Spleen (tissue), 11 donors: ENCODE results near the gene ARHGEF7. TPM values are rescaled to one million over a fixed set of nuclear protein-coding genes. Genes with fewer than 3 reads are reported as not detected.

Source experiments
- DNase-seq: peaks from one replicate; pipeline ENCODE4 v3.0.0-alpha.2; 2020
- H3K27ac ChIP-seq, 8 donors: fragments of 200-600 bp; sonication (generic) in 7 of 8; 1 replicate in 4 of 8; 2 replicates in 4 of 8; pipeline versions ENCODE4 v1.5.0 to v1.8.0; 2016 to 2021; ENCODE audit warnings: inconsistent platforms in 4 of 8, mild to moderate bottlenecking in 4 of 8, moderate library complexity in 1 of 8
- H3K27me3 ChIP-seq, 7 donors: fragments of 200-600 bp; sonication (generic) in 6 of 7; replicated peaks in 1 of 7; 1 replicate in 4 of 7; 2 replicates in 3 of 7; pipeline versions ENCODE4 v1.5.0 to v1.8.0; 2016 to 2021; ENCODE audit warnings: inconsistent platforms in 3 of 7, mild to moderate bottlenecking in 1 of 7
- H3K36me3 ChIP-seq, 6 donors: fragments of 200-600 bp; sonication (generic) in 5 of 6; 1 replicate in 4 of 6; 2 replicates in 2 of 6; pipeline versions ENCODE4 v1.5.0 to v1.8.0; 2016 to 2021; ENCODE audit warnings: inconsistent platforms in 2 of 6
- H3K4me1 ChIP-seq, 6 donors: fragments of 200-600 bp; sonication (generic) in 5 of 6; 1 replicate in 3 of 6; 2 replicates in 3 of 6; pipeline versions ENCODE4 v1.5.0 to v1.8.0; 2016 to 2021; ENCODE audit warnings: inconsistent platforms in 3 of 6
- H3K4me3 ChIP-seq, 8 donors: fragments of 200-600 bp; sonication (generic) in 7 of 8; 1 replicate in 4 of 8; 2 replicates in 4 of 8; pipeline versions ENCODE4 v1.5.0 to v1.8.0; 2016 to 2021; ENCODE audit warnings: inconsistent platforms in 4 of 8, mild to moderate bottlenecking in 4 of 8, moderate library complexity in 2 of 8
- H3K9me3 ChIP-seq, 8 donors: fragments of 200-600 bp; sonication (generic) in 7 of 8; 1 replicate in 4 of 8; 2 replicates in 4 of 8; pipeline versions ENCODE4 v1.5.0 to v1.8.0; 2016 to 2021; ENCODE audit warnings: inconsistent platforms in 4 of 8
- CTCF ChIP-seq, 11 experiments: fragments of 200-600 bp in 7 of 11; fragments of 450-650 bp in 4 of 11; sonication (generic) in 4 of 11; IDR thresholded peaks in 8 of 11; conservative IDR thresholded peaks in 3 of 11; 1 replicate in 7 of 11; 2 replicates in 4 of 11; pipeline versions ENCODE4 v1.4.0 to v1.8.0; 2016 to 2021; ENCODE audit warnings: antibody characterized with exemption in 11 of 11, inconsistent platforms in 4 of 11, mild to moderate bottlenecking in 1 of 11
- POLR2A ChIP-seq, 3 donors: fragments of 450-650 bp; IDR thresholded peaks; one replicate each; pipeline ENCODE4 v1.5.1; 2017; ENCODE audit warnings: antibody characterized with exemption in 3 of 3, mild to moderate bottlenecking in 1 of 3
- POLR2AphosphoS5 ChIP-seq, 3 donors: sonication (generic); formaldehyde crosslinking; IDR thresholded peaks; one replicate each; pipeline ENCODE4 v1.5.1; 2017; ENCODE audit warnings: antibody characterized with exemption in 3 of 3
- WGBS, 5 donors: extraction: QIAGEN DNeasy Blood & Tissue Kit in 3 of 5; methylation state at CpG; one replicate each; pipeline versions ENCODE4 v1.1.5 to v1.1.7; 2013 to 2018; 5-methylcytosine and 5-hydroxymethylcytosine counted together
- intact Hi-C: fragments of 100-400 bp; cut with DNase I; formaldehyde crosslinking; loops from one replicate; pipeline ENCODE4 v1.15.0; 2023; ENCODE audit warnings: low total_unique reads
- polyA plus RNA-seq, 3 donors: library from polyadenylated mRNA; stranded (reverse); fragments of 200-250 nt; gene quantifications; one replicate each; pipeline ENCODE4 v1.2.1, GENCODE V29; 2013
- total RNA-seq, 7 donors: library from RNA; depleted of rRNA in 3 of 7; stranded (reverse); fragments of >200 nt in 3 of 7; fragmentation: NEBNext Ultra II Directional in 4 of 7; extraction: Animal tissue kit (Norgen Biotek cat#: 25700) in 4 of 7; gene quantifications; one replicate each; pipeline versions ENCODE4 v1.1.0 to v1.2.1, GENCODE V29; 2016 to 2021
- donor health status: healthy with polysubstance abuse.
- donor health status: DM: no; HTN: no; CAD: no; lungs with moderate emphysema.
- donor health status: DM: no; HTN: no; CAD: no.
- donor health status: Bipolar disorder and iron deficiency.
- donor health status: healthy.
- donor health status: DM: no; HTN: no; CAD: no.
- donor health status: DM: yes; HTN: yes; CAD: no.

Gene ARHGEF7
- total and polyA plus RNA-seq, 10 donors: 18.0 to 192 (median 114) TPM

DNA sequence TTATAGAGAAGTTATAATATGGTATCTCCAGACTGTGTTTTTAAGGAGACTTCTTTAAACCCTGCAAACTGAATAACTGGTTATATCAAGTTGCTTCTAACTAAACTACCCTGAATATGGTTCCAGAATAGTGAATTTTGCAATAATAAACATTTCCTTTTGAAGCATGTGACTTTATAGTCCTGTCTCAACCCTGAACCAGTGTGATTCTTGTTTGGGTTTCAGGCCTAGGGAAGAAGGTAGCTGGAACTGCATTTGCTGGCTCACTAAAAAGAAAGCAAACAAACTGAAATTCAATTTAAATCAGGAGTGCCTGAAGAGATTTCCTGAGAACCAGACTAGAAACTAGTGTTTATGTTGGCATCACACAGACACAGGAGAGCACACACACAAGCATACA, 4.9 kb downstream of the ARHGEF7 start:
- H3K9me3 ChIP-seq: no peaks in the 10 kb centered on the region
- no peak for DNase-seq
- H3K36me3 ChIP-seq: no peaks in the 10 kb centered on the region
- no peak overlapping the region for H3K27ac ChIP-seq
- TF ChIP-seq CTCF (IDR thresholded peaks at IDR 0.05 in 8 of 11, conservative IDR thresholded peaks at IDR 0.05 in 3 of 11) (no peak), POLR2AphosphoS5 (IDR thresholded peaks at IDR 0.05) (no peak), POLR2A (IDR thresholded peaks at IDR 0.05) (no peak)
- H3K27me3 ChIP-seq: peaks cover 0 to 53% (median 11%) of the 10 kb centered on the region in 7 donors
- intact Hi-C loops: no loop called here
- peaks cover 4 to 13% (median 7%) of the 10 kb centered on the region in 6 donors for H3K4me1 ChIP-seq
- no peak overlapping the region for H3K4me3 ChIP-seq

GRCh38 chr13:111120422-111120821, 5.3 kb downstream of the ARHGEF7 start:
- Histone ChIP-seq H3K36me3 (no peaks in the 10 kb centered on the region), H3K4me3 (no peak overlapping the region), H3K4me1 (peaks cover 4 to 13% (median 7%) of the 10 kb centered on the region in 6 donors), H3K27ac (no peak overlapping the region), H3K27me3 (peaks cover 0 to 48% (median 11%) of the 10 kb centered on the region in 7 donors), H3K9me3 (no peaks in the 10 kb centered on the region)
- no peak for DNase-seq
- 84 to 92% (median 89%) methylated on average over 12 of the region's 12 CpGs for WGBS, 5 donors
- no peak for TF ChIP-seq POLR2A (IDR thresholded peaks at IDR 0.05)
- TF ChIP-seq POLR2AphosphoS5 (IDR thresholded peaks at IDR 0.05): no peak
- TF ChIP-seq CTCF (IDR thresholded peaks at IDR 0.05 in 8 of 11, conservative IDR thresholded peaks at IDR 0.05 in 3 of 11): no peak
- intact Hi-C loops: no loop called here

- TF ChIP-seq POLR2AphosphoS5 (IDR thresholded peaks at IDR 0.05) (no peak), POLR2A (IDR thresholded peaks at IDR 0.05) (no peak), CTCF (IDR thresholded peaks at IDR 0.05 in 8 of 11, conservative IDR thresholded peaks at IDR 0.05 in 3 of 11) (no peak)
- Histone ChIP-seq H3K4me1 (peaks cover 3 to 8% (median 5%) of the 10 kb centered on the region in 6 donors), H3K27ac (no peak overlapping the region), H3K36me3 (no peaks in the 10 kb centered on the region), H3K9me3 (no peaks in the 10 kb centered on the region), H3K4me3 (no peak overlapping the region), H3K27me3 (peaks cover 0 to 48% (median 9%) of the 10 kb centered on the region in 7 donors)
- 77 to 89% (median 86%) methylated on average over 8 of the region's 8 CpGs for WGBS, 5 donors
- no peak for DNase-seq
- intact Hi-C loops: no loop called here
Measured at GRCh38 chr13:111120913-111121312, 5.8 kb downstream of the ARHGEF7 start.

GRCh38 chr13:111121506-111121905, 6.4 kb downstream of the ARHGEF7 start:
- no peaks in the 10 kb centered on the region for H3K36me3 ChIP-seq

More at GRCh38 chr13:111121506-111121905, 6.4 kb downstream of the ARHGEF7 start:
- Histone ChIP-seq H3K27ac (no peak overlapping the region), H3K9me3 (no peaks in the 10 kb centered on the region), H3K27me3 (peaks cover 0 to 48% (median 3%) of the 10 kb centered on the region in 7 donors), H3K4me3 (no peak overlapping the region), H3K4me1 (peaks cover 0 to 2% (median under 1%) of the 10 kb centered on the region in 6 donors)
- TF ChIP-seq CTCF (IDR thresholded peaks at IDR 0.05 in 8 of 11, conservative IDR thresholded peaks at IDR 0.05 in 3 of 11) (no peak), POLR2A (IDR thresholded peaks at IDR 0.05) (no peak), POLR2AphosphoS5 (IDR thresholded peaks at IDR 0.05) (no peak)
- no peak for DNase-seq
- 82 to 91% (median 87%) methylated on average over 9 to 16 of the region's 16 CpGs for WGBS, 5 donors
- intact Hi-C loops: no loop called here
